RPMI7951 (cell line): ENCODE measurements around the gene MECP2. TPM values are rescaled to one million over a fixed set of nuclear protein-coding genes. Genes with fewer than 3 reads are reported as not detected.

Experiments
- DNase-seq: peaks from one replicate; pipeline ENCODE4 v3.0.0-alpha.2; 2012; ENCODE audit warnings: low read depth
- total RNA-seq: library from RNA; depleted of rRNA; stranded (reverse); fragments of >200 nt; shearing (Covaris generic); gene quantifications from 2 replicates; pipeline ENCODE4 v1.2.3, GENCODE V29; 2014

Gene MECP2
- total RNA-seq, 1 experiment from 2014 or later, result 12.9 TPM

DNA sequence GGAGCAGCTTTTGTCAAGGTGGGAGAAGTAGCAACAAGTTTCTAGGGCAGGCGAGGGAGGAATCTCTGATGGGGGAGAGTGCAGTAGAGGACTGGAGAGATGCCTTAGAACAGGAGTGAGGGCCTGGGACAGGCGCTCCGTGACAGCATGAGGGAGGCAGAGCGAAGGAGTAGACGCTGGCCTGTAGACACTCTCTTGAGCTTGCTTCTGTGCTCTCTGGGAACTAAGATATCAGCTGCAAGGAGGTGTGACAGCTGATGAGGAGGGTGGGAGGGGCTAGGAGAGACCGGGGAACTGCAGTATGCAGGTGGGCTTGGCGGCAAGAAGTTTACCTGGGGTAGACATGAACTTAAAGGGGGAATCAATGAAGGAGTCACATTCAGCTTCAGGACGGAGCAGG, 35.7 kb downstream of the MECP2 start:
- no peak for DNase-seq

DNA sequence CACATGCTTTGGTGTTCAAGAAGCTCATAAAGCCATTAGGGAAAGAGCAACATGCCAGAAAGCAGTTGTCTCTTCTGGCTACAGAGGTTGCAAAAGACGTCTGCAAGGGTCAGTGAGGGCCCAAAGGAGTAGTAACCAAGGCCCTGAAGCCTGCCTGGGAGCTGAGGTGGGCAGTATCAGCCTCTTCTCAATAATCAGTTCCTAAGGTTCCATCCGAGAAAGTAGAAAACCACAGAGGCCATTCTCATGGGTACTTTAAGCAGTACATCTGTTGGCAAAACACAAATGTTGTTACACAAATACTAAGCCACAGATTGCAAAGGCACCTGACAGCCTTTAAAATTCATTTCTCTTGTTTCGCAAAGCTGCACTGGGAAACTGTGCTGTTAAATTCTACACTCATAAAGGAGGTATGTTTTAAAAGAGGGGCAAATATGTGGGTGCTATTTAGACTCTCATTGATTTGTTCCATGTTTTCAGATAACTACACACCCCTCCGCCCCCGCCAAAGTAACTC, 37.7 kb downstream of the MECP2 start:
- no peak for DNase-seq

GRCh38 chrX:154059231-154059630, 38.3 kb downstream of the MECP2 start:
- DNase-seq, result no peak

DNA sequence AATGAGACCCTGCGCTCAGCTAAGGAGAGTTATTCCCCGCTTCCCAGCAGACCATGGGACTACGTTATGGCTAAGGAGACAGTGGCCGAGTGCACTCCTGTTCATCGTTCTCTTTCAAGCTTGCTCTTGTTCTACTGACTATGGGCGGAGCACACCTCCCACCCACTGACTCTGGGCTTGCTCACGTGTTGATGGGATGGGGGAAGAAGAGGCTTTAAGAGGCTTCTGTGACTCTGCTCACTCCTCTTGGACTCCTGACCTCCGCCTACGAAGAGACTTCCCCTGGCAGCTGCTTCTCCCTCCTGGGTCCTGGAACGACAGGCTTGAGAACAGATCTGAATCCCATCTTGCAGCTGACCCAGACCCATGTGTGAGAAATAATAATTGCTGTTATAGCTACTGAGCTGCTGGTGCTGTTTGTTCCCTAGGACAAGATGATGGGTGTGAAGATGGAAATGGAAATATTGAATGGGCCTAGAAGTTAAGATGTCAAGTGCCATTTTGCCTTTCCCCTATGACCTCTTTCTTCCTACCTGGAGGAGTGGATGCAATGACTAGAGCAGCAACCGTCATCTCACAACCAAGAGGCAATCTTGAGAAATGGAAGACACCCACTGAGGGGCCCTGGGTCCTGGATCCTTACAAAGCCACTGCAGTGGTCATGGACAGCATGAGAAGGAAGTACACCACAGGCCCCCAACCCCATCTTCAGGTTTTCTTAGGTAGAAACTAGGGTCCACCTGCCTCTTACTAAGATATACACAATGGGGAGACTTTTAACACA, 39.1 kb downstream of the MECP2 start:
- DNase-seq, result no peak

GRCh38 chrX:154057791-154058190, 39.7 kb downstream of the MECP2 start:
- peak; percentile 28 for DNase-seq

GRCh38 chrX:154056770-154057241, 40.7 kb downstream of the MECP2 start:
- no peak for DNase-seq

- peak; percentile 44 for DNase-seq
These were observed 46.2 kb downstream of the MECP2 start for GRCh38 chrX:154051201-154051810.

DNA sequence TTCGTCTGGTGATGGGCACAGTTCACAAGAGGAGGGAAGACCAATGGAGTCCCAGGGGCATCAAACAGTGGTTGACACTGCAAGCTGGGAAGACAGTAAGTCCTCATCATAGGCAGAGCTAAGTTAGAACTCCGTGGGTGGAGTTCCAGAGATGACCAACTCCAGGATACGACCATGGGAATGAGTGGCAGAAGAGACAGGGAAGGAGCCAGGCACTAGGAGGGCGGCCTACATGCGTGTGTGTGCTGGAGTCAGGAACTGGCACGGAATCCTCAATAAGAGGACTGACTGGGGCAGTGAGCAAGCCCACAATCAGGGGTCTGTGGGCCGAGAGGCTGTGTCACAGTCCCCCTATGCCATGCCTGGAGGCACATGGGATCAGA, 47.4 kb downstream of the MECP2 start:
- no peak for DNase-seq

DNA sequence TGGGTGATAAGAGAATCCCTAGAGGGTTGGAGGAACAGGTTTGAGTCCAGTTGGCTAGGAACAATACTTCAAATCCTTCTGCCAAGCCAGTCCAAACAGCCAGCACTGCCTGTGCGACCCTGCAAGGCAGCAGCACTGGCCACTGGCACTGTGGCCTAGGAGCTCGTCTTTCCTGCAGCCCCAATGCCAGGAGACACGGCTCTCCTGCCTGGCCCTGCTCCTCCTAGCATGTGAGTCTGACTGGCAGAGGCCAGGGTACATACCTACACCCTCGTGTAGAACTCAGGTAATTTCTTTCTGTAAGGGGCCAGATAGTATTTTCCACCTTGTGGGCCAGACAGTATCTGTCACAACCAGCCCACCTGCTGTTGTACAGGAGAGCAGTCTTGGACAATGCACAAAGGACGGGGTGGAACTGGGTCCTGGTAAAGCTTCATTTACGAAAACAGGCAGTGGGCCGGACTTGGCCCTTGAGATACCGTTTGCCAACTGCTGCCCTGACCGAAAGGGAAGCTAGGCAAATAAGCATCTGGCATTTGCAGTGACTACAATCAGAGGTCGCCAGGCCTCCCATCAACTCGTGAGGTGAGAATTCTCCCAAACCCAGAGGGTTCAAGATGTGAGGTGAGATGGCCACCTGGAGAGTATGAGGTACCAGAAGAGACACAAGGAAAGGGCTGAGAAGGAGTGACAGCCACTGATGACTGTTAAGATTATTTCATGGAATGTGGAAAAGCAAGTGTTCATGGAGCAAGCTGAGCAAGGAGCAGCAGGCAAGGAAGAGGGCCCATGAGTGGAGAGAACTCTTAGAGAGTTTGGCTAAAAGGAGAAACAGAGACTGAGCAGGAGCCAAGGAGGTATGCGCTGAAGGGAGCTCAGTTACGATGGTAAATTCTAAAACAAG, 48.1 kb downstream of the MECP2 start:
- DNase-seq, result no peak

- DNase-seq, result no peak
These were observed 49.1 kb downstream of the MECP2 start for GRCh38 chrX:154048398-154048797.

- DNase-seq, result no peak
These were observed 50.4 kb downstream of the MECP2 start for GRCh38 chrX:154046940-154047610.

GRCh38 chrX:154046031-154046781, 51.3 kb downstream of the MECP2 start:
- DNase-seq, result peak; percentile 81

DNA sequence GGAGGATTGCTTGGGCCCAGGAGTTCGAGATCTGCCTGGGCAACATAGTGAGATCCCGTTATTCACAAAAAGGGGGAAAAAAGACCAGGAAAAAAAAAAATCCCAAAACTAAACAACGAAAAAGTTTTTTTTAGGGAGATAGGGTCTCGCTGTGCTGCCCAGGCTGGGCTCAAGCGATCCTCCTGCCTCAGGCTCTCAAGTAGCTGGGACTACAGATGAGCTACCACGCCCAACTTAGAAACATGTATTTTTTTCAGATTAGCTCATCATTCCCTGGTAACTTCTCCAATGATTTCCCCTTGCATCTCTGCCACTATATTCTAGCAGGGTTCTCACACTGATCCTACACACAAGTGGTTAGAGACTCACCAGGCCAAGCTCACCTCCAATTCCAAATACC, 53.4 kb downstream of the MECP2 start:
- no peak for DNase-seq

DNA sequence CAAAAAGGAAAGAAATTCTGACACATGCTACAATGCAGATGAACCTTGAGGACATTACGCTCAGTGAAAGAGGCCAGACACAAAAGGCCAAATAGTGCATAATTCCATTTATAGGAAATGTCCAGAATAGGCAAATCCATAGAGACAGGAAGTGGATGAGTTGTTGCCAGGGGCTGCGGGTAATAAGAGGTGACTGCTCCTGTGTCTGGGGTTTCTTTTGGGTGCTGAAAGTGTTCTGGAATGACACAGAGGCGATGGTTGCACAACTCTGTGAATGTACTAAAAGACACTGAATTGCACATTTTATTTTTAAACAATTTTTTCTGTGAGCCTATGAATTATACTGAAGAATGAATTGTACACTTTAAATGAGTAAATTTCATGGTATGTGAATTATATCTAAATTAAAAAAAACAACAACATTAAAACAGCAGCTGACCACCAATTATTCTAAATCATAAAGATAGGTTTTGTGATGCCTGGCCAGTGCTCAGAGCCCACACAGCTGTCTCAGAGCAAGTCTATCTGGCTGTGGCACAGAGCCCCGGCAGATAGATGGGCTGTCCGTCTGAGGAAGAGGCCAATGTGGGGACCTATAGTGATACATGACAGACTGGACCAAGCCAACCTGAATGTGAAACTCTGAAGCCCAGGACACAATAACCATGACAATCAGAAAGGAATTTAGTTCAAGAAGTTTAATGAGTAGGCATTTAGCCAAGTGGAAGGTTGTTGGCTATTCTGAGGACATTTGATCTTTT, 54.3 kb downstream of the MECP2 start:
- peak; percentile 29 for DNase-seq

DNA sequence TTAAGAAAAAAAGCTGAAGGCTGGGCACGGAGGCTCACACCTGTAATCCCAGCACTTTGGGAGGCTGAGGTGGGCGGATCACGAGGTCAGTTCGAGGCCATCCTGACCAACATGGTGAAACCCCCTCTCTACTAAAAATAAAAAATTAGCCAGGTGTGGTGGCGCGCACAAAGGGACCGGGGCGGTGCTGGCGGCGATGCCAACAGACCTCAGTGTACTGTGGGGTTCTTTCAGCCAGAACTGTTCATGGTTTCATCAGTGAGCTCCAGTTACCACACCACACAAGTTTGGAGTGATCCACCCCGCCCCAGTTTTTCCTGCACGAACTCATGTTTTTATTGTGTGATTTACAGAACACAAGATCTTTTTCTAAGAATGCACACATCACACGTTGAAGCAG, 56.7 kb downstream of the MECP2 start:
- no peak for DNase-seq

- no peak for DNase-seq
These were observed 57.2 kb downstream of the MECP2 start for GRCh38 chrX:154040307-154040756.

- DNase-seq, result no peak
These were observed 57.9 kb downstream of the MECP2 start for GRCh38 chrX:154039577-154039976.

- DNase-seq, result no peak
These were observed 58.9 kb downstream of the MECP2 start for GRCh38 chrX:154038656-154039055.

DNA sequence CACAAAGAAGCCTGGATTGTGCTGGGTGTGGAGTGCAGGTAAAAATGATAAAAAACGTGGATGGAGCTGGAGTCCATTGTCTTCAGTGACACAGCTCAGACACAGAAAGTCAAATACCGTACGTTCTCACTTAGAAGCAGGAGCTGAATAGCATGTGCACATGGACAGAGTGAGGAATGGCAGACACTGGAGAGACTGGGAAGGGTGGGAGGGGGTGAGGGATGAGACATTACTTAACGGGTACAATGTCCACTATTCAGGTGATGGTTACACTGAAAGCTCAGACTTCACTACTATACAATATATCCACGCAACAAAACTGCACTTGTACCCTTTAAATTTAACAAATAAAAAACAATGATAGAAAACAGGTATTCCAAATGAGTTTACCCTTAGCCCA, 59.8 kb downstream of the MECP2 start:
- DNase-seq, result no peak

GRCh38 chrX:154036513-154036912, 61.0 kb downstream of the MECP2 start:
- DNase-seq, result no peak
